A549 (cell line): Measurements from ENCODE around the gene HSPBAP1.

ENCODE experiments used
- CBX8 ChIP-seq: fragments of 200-600 bp; sonication (generic); IDR thresholded peaks from 2 replicates; pipeline ENCODE4 v1.6.1; 2016
- EP300 ChIP-seq, 2 experiments: fragments of >200 bp; sonication (Bioruptor Twin); formaldehyde crosslinking; IDR thresholded peaks; 2 replicates in 1 of 2; 3 replicates in 1 of 2; pipeline ENCODE4 v1.6.1; 2016 to 2017
- POLR2A ChIP-seq: IDR thresholded peaks from 2 replicates; pipeline ENCODE4 v1.6.1; 2012; ENCODE audit warnings: mild to moderate bottlenecking, low read length
- POLR2AphosphoS2 ChIP-seq: conservative IDR thresholded peaks from 2 replicates; pipeline ENCODE4 v1.6.1; 2012; ENCODE audit warnings: low read length, improper control_type of control experiment, inconsistent platforms
- RCOR1 ChIP-seq: fragments of 150-350 bp; IDR thresholded peaks from 2 replicates; pipeline ENCODE4 v1.6.1; 2014; ENCODE audit warnings: antibody characterized with exemption, low read length, low read depth
- ZFP36 ChIP-seq: fragments of 450-650 bp; IDR thresholded peaks from 2 replicates; pipeline ENCODE4 v1.6.1; 2014; ENCODE audit warnings: borderline replicate concordance; ENCODE audit not compliant: partially characterized antibody
- TF ChIP-seq, protein P1 (sequence below): fragments of >200 bp; sonication (Bioruptor Twin); formaldehyde crosslinking; IDR thresholded peaks from 3 replicates; pipeline ENCODE4 v1.5.1; 2016
- TF ChIP-seq, protein P2 (sequence below): fragments of 150-350 bp; IDR thresholded peaks from 2 replicates; pipeline ENCODE4 v1.6.1; 2014; ENCODE audit warnings: low read depth, mild to moderate bottlenecking, low read length
- TF ChIP-seq, protein P3 (sequence below): IDR thresholded peaks from 2 replicates; pipeline ENCODE4 v1.6.1; 2012

DNA sequence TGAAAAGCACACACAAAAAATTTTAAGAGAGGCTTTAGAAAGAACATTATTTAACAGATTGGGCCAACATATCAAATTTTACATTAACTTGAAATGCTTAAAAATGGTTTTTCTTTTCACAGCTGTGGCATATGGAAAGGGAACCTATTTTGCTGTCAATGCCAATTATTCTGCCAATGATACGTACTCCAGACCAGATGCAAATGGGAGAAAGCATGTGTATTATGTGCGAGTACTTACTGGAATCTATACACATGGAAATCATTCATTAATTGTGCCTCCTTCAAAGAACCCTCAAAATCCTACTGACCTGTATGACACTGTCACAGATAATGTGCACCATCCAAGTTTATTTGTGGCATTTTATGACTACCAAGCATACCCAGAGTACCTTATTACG is 65.4 kb downstream of the HSPBAP1 start:
- TF ChIP-seq, protein P1, sequence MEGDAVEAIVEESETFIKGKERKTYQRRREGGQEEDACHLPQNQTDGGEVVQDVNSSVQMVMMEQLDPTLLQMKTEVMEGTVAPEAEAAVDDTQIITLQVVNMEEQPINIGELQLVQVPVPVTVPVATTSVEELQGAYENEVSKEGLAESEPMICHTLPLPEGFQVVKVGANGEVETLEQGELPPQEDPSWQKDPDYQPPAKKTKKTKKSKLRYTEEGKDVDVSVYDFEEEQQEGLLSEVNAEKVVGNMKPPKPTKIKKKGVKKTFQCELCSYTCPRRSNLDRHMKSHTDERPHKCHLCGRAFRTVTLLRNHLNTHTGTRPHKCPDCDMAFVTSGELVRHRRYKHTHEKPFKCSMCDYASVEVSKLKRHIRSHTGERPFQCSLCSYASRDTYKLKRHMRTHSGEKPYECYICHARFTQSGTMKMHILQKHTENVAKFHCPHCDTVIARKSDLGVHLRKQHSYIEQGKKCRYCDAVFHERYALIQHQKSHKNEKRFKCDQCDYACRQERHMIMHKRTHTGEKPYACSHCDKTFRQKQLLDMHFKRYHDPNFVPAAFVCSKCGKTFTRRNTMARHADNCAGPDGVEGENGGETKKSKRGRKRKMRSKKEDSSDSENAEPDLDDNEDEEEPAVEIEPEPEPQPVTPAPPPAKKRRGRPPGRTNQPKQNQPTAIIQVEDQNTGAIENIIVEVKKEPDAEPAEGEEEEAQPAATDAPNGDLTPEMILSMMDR: no peak
- TF ChIP-seq, protein P2, sequence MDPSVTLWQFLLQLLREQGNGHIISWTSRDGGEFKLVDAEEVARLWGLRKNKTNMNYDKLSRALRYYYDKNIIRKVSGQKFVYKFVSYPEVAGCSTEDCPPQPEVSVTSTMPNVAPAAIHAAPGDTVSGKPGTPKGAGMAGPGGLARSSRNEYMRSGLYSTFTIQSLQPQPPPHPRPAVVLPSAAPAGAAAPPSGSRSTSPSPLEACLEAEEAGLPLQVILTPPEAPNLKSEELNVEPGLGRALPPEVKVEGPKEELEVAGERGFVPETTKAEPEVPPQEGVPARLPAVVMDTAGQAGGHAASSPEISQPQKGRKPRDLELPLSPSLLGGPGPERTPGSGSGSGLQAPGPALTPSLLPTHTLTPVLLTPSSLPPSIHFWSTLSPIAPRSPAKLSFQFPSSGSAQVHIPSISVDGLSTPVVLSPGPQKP: no peak
- TF ChIP-seq POLR2A (no peak), RCOR1 (no peak), EP300 (IDR thresholded peaks at IDR 0.05) (no peak), CBX8 (no peak), POLR2AphosphoS2 (no peak), ZFP36 (no peak)
- TF ChIP-seq, protein P3, sequence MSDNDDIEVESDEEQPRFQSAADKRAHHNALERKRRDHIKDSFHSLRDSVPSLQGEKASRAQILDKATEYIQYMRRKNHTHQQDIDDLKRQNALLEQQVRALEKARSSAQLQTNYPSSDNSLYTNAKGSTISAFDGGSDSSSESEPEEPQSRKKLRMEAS: no peak
